ENCODE results near the gene COL6A5.
"Not testable (repeated sequence)": the region's sequence is repeated elsewhere in the genome, so short reads cannot be mapped to it uniquely, and the experiment has no call there.

The COL6A5 gene

GRCh38 chr3:130433306-130433705, 87.8 kb downstream of the COL6A5 start:
- no peak for DNase-seq (ENCODE audit: low spot score)

GRCh38 chr3:130442284-130442683, 96.8 kb downstream of the COL6A5 start:
- no peak for DNase-seq (ENCODE audit: low spot score)

- DNase-seq (ENCODE audit: low spot score), result not testable (repeated sequence)
Measured at GRCh38 chr3:130446840-130447239, 101.4 kb downstream of the COL6A5 start.

- not testable (repeated sequence) for DNase-seq (ENCODE audit: low spot score)
Measured at GRCh38 chr3:130448155-130448554, 102.7 kb downstream of the COL6A5 start.

- DNase-seq (ENCODE audit: low spot score), result no peak
Measured at GRCh38 chr3:130456540-130456939, 111.1 kb downstream of the COL6A5 start.

GRCh38 chr3:130457671-130458070, 112.2 kb downstream of the COL6A5 start:
- DNase-seq (ENCODE audit: low spot score), result no peak

- DNase-seq (ENCODE audit: low spot score), result no peak
Measured at GRCh38 chr3:130459944-130460343, 114.5 kb downstream of the COL6A5 start.

- no peak for DNase-seq (ENCODE audit: low spot score)
Measured at GRCh38 chr3:130462089-130462488, 116.6 kb downstream of the COL6A5 start.

GRCh38 chr3:130463221-130463620, 117.7 kb downstream of the COL6A5 start:
- no peak for DNase-seq (ENCODE audit: low spot score)

GRCh38 chr3:130465521-130465920, 120.0 kb downstream of the COL6A5 start:
- no peak for DNase-seq (ENCODE audit: low spot score)

GRCh38 chr3:130468311-130468710, 122.8 kb downstream of the COL6A5 start:
- no peak for DNase-seq (ENCODE audit: low spot score)

GRCh38 chr3:130470126-130470525, 124.7 kb downstream of the COL6A5 start:
- DNase-seq (ENCODE audit: low spot score), result no peak

- DNase-seq (ENCODE audit: low spot score), result no peak
Measured at GRCh38 chr3:130473416-130473815, 127.9 kb downstream of the COL6A5 start.

GRCh38 chr3:130480736-130481135, 135.3 kb downstream of the COL6A5 start:
- DNase-seq (ENCODE audit: low spot score), result no peak

- DNase-seq (ENCODE audit: low spot score), result no peak
Measured at GRCh38 chr3:130488288-130488687, 142.8 kb downstream of the COL6A5 start.

GRCh38 chr3:130488769-130489450, 143.4 kb downstream of the COL6A5 start:
- no peak for DNase-seq (ENCODE audit: low spot score)

GRCh38 chr3:130490241-130490640, 144.8 kb downstream of the COL6A5 start:
- DNase-seq (ENCODE audit: low spot score), result no peak

GRCh38 chr3:130491431-130491830, 146.0 kb downstream of the COL6A5 start:
- DNase-seq (ENCODE audit: low spot score), result no peak

- DNase-seq (ENCODE audit: low spot score), result no peak
Measured at GRCh38 chr3:130504701-130505100, 159.2 kb downstream of the COL6A5 start.

GRCh38 chr3:130506031-130506430, 160.6 kb downstream of the COL6A5 start:
- no peak for DNase-seq (ENCODE audit: low spot score)

- no peak for DNase-seq (ENCODE audit: low spot score)
Measured at GRCh38 chr3:130507746-130508145, 162.3 kb downstream of the COL6A5 start.

- no peak for DNase-seq (ENCODE audit: low spot score)
Measured at GRCh38 chr3:130509008-130509407, 163.5 kb downstream of the COL6A5 start.

- DNase-seq (ENCODE audit: low spot score), result no peak
Measured at GRCh38 chr3:130514681-130515080, 169.2 kb downstream of the COL6A5 start.

GRCh38 chr3:130515755-130516154, 170.3 kb downstream of the COL6A5 start:
- DNase-seq (ENCODE audit: low spot score), result no peak

All from germinal center (tissue), 1 donor.